LNCAP (cell line): Measurements from ENCODE around the gene PAN2.

Experiments
- TF ChIP-seq, protein P1 (sequence below): fragments of 450-650 bp; IDR thresholded peaks from 2 replicates; pipeline ENCODE4 v1.5.1; 2017; ENCODE audit warnings: mild to moderate bottlenecking

PAN2 gene

DNA sequence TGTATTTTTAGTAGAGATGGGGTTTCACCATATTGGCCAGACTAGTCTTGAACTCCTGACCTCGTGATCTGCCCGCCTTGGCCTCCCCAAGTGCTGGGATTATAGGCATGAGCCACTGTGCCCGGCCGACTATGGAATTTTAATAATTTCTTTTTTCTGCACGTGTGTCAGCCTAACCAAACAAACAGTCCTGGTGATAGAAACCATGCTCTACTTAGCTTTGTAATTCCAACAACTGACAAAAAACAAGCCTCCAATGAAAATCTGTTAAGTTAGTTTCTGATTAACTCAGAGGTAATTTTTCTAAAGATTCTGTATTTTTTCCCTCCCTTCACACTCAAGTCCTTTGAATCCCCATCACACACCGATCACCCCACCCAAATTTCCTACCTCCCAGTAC lies 51.8 kb downstream of the PAN2 start:
- TF ChIP-seq, protein P1, sequence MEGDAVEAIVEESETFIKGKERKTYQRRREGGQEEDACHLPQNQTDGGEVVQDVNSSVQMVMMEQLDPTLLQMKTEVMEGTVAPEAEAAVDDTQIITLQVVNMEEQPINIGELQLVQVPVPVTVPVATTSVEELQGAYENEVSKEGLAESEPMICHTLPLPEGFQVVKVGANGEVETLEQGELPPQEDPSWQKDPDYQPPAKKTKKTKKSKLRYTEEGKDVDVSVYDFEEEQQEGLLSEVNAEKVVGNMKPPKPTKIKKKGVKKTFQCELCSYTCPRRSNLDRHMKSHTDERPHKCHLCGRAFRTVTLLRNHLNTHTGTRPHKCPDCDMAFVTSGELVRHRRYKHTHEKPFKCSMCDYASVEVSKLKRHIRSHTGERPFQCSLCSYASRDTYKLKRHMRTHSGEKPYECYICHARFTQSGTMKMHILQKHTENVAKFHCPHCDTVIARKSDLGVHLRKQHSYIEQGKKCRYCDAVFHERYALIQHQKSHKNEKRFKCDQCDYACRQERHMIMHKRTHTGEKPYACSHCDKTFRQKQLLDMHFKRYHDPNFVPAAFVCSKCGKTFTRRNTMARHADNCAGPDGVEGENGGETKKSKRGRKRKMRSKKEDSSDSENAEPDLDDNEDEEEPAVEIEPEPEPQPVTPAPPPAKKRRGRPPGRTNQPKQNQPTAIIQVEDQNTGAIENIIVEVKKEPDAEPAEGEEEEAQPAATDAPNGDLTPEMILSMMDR, result no peak

DNA sequence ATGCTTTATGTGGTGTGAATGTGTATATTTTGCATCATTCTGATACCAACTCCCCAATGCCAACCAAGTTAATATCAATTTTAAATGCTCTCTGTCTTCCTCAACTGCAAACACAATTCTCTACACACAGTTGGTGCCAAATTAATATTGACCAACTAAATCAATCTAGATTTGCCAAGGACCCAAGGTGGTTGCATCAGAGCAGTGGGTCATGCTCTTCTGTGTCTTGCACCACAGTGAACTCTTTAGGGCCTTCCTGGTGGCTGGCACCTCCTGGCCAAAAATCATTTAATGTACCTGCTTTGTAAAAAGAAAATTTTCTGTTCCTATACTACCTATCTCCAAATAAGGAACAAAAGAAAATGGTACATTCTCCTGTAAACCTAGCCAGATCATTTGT lies 53.0 kb downstream of the PAN2 start:
- TF ChIP-seq, protein P1, result no peak

DNA sequence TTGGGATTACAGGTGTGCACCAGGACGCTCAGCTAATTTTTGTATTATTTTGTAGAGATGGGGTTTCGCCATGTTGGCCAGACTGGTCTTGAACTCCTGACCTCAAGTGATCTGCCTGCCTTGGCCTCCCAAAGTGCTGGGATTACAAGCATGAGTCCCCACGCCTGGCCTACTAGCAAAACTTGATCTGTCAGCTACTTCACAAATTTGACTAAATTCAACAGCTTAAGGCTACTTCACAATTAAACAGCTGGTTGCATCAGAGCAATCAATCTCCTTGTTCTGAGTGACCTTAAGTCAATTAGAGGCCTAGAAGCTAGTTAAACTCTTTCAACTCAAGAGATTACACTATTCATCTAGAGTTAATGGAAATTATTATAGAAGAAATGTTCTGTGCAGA lies 54.9 kb downstream of the PAN2 start:
- TF ChIP-seq, protein P1, result no peak

DNA sequence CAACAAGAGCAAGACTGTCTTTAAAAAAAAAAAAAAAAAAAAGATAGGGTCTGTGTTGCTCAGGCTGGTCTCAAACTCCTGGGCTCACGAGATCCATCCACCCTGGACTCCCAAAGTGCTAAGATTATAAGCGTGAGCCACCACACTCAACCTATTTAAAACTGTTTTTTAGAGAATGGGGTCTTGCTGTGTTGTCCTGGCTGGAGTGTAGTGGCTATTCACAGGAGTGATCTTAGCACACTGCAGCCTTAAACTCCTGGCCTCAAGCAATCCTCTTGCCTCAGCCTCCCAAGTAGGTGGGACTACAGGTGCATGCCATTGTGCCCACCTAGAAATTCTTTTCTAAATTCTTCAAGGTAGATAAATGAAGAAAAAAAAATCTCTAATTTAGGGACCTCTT lies 59.5 kb downstream of the PAN2 start:
- TF ChIP-seq, protein P1, result no peak

DNA sequence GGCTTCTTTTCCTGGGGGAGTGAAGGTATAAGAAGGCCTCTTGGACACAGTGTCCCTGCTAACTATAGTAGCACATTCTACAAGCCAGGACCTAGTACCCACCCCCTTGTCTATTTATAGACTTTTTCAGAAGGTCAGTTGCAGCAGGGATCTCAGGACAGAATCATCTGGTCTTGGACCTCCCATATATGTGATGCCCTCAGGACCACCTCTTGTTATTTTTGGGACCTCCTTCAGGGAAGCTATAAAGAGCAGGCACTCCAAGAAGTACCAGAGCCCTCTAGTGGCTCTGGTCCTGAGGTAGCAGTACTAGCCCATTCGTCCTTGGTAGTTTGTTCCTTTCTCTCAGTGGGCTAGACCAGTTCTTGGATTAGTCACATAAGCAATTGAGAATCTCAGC lies 62.8 kb downstream of the PAN2 start:
- TF ChIP-seq, protein P1, result peak; percentile 30; the same call in 1 of the 2 replicates

DNA sequence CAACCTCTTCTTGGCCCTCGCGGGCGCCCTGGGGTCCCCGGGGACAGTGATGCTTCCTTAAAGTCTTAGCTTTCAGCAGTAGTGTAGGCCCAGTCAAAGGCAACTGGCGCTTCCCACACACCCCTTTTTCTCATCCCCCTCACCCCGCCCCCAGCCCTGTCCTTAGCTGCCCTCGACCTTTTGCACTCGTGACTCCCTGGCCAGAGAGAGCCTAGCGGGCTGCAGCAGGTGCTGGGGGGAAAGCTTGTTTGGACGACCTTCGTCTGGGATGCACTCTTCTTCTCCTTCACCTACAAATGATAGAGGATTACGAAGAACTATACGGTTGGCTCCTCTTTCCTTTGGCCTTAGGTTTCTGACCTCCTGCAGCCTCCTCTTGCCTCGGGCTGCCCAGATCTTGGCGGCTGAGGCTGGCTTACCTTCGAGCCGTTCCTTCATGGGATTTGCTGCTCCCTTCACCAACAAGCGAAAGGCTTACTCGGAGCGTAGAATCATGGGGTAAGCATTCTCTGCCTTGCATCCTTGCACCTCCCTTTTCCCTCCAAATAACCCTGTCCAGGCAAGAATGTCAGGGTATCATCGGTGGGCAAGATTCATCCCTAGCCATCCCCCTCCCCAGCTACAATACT lies 66.2 kb downstream of the PAN2 start:
- TF ChIP-seq, protein P1, result no peak

DNA sequence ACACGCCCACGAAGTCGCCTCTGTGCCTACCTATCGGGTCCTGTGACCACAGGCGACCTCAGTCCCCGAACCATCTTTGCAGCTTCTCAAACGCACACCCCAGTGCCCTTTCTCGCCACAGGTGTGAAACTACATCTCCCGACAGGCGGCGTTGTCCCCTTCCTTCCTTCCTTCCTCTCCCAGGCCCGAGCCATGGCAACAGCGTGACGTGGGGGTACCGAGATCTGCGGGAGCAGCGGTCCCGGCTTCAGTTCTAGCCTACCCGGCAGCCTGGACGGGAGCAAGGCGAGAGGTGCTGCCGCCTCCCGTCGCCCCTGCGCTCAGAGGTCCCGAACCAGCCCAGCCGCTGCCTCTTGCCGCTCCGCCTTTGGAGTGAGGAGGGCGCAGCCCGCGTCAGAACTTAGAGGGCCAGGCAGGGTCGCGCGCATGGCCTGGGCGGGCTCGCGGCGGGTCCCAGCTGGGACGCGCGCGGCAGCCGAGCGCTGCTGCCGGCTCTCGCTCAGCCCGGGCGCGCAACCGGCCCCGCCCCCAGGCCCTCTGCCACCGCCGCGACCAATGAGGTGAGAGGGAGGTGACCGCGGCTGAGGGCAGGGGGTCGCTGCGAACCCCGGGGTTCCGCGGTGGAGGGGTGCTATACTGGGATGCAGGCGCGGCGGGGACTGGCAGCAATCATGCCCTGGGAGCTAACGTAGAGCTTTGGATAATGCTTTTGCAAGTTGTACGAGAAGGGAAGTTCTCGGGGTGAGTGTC lies 66.9 kb downstream of the PAN2 start, which contains the start of gene COQ10A:
Gene COQ10A (plus strand): TSS at position 250 of the 750 bp plus-strand sequence. CDS start 177 bp downstream, at position 427.
- TF ChIP-seq, protein P1, result peak; percentile 51; the same call in 1 of the 2 replicates
